Measurements from ENCODE around the gene UBR1.
"Not testable (repeated sequence)": the region's sequence is repeated elsewhere in the genome, so short reads cannot be mapped to it uniquely, and the experiment has no call there.

DNA sequence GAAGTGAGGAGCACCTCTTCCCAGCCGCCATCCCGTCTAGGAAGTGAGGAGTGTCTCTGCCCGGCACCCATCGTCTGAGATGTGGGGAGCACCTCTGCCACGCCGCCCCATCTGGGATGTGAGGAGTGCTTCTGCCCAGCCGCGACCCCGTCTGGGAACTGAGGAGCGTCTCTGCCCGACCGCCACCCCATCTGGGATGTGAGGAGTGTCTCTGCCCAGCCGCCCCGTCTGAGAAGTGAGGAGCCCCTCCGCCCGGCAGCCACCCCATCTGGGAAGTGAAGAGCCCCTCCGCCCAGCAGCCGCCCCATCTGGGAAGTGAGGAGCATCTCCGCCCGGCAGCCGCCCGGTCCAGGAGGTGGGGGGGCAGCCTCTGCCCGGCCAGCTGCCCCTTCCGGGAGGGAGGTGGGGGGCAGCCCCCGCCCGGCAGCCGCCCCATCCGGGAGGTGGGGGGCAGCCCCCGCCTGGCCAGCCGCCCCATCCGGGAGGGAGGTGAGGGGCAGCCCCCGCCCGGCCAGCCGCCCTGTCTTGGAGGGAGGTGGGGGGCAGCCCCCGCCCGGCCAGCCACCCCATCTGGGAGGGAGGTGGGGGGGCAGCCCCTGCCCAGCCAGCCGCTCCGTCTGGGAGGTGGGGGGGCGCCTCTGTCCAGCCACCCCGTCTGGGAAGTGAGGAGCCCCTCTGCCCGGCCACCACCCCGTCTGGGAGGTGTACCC, 100.8 kb downstream of the UBR1 start:
- TF ChIP-seq POLR2A (IDR thresholded peaks at IDR 0.05): not testable (repeated sequence)
- TF ChIP-seq, protein P1, sequence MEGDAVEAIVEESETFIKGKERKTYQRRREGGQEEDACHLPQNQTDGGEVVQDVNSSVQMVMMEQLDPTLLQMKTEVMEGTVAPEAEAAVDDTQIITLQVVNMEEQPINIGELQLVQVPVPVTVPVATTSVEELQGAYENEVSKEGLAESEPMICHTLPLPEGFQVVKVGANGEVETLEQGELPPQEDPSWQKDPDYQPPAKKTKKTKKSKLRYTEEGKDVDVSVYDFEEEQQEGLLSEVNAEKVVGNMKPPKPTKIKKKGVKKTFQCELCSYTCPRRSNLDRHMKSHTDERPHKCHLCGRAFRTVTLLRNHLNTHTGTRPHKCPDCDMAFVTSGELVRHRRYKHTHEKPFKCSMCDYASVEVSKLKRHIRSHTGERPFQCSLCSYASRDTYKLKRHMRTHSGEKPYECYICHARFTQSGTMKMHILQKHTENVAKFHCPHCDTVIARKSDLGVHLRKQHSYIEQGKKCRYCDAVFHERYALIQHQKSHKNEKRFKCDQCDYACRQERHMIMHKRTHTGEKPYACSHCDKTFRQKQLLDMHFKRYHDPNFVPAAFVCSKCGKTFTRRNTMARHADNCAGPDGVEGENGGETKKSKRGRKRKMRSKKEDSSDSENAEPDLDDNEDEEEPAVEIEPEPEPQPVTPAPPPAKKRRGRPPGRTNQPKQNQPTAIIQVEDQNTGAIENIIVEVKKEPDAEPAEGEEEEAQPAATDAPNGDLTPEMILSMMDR (IDR thresholded peaks at IDR 0.05): not testable (repeated sequence)

Data from prostate gland (tissue), 2 donors.